CD4-positive, alpha-beta T cell treated with Interleukin-4 for 4 hours (primary cell): ENCODE results near the gene EVI5.

ENCODE experiments used
- DNase-seq: peaks from one replicate; pipeline ENCODE4 v3.0.0-alpha.2; 2020

The EVI5 gene

DNA sequence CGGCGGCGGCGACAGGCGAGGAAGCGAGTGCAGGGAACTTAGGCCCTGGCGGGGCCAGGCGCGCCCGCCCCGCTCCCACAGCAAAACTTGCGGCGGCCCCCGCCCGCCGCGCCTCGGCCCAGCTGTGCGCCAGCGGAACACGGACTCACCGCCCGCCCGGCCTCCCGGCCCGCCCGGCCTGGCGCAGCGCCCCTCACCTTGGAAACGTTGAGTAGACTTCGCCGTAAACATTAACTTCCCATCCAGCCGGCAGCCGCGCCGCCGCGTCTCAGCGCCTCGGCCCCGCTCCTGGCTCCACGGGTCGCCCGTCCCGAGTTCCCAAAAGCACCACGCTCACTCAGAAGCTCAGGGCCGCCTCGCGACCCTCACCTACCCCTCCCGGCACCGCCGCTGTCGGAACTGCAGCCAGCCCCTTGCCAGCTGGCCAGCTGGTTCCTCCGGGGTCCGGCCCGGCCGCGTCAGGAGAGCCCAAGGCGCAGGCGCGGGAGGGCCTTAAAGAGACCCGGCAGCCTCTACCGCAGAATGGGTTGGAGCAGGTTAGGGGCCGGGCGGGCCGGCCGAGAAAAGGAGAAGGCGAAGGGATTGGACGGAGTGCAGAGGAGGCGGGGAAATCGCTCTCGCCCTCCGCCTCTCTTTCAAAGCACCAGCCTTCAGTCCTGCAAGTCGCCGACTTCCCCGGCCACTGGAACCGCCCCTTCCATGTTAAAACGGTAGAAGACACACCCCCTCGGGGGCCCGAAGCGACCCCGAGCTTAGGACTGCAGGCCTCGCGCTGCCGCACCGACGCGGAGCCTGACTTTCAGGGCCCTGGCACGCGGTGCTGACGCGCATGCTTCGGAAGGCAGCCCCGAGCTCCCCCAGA is at the start of gene EVI5:
Gene EVI5 (minus strand): TSS at position 470 of the 862 bp plus-strand sequence. CDS start 48,562 bp downstream, outside the sequence.
- peak; percentile 42 for DNase-seq

- DNase-seq: no peak
Observed at GRCh38 chr1:92834617-92835016, 49.7 kb upstream of the EVI5 start.

DNA sequence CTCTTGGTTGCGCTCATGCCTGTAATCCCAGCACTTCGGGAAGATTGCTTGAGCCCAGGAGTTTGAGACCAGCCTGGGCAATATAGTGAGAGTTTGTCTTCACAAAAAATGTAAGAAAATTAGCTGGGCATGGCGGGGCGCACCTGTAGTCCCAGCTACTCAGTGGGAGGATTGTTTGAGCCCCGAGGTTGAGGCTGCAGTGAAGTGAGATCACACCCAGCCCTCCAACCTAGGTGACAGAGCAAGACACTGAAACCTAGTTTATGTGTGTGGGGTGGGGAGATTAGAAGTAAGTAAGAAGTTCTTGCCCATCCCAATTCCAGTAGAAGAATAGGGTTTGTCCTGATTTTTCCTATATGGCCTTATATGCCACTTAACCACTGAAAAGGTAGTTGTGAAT is 48.9 kb upstream of the EVI5 start:
- no peak for DNase-seq

DNA sequence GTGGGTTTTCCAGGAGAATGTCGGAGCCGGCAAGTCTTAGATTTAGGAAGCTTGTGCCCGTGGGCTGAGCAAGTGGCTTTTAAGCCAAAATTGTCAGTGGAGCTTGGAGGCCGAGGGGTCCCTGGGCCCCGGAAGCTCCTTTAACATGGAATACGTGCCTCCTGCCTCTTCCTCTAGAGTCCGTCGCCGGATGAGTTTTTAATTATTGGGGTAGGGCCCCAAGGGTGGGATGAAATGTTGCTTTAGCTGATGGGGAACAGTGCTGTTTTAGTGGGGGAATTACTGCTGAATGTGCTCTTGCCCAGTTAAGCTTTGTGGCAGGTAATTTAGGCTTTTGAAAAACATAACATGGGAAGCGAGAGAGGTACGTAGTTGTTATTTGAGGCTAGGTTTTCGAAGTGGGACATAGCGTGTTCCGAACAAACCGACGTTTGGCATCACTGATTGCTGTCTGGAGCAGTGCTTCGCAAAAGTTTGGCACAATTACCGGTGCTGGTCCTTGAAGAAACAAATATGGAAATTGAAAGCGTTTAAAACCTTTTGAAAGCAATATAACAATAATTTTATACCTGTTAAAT is 47.7 kb upstream of the EVI5 start:
- DNase-seq: no peak

DNA sequence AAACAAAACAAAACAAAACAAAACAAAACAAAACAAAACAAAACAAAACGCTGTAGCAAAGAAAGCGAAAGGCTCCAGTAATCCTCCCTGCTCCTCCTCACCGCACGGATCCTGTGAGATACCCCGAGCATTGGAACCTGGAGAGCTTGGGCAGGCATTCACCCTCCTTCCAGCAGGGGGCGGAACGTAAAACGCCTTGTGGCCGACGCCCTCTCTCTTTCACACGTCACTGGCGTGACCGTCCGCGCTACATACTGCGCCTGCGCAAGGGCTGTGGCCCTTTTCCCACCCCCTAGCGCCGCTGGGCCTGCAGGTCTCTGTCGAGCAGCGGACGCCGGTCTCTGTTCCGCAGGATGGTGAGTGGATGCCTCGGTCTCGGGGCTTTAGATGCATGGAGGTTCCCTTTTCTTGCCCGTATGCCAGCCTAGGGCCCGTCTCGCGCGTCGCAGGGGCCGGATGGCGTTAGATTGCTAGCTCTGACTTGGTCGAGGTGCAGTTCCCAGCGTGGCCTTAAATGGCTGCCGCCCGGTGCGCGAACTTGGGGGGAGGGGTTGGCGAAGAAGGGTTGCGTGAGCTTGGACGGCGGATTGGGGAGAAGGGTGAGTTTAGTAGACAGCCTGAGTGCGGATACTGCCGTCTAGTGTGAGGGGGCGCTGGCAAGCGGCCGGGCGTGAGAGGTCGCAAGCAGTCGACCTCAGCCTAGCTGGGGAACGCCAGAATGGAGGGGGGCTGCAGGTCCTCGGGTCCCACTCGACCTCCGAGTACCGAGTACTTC is 47.0 kb upstream of the EVI5 start, which contains the start of gene RPL5:
Gene RPL5 (plus strand): TSS at position 279 of the 775 bp plus-strand sequence. CDS start 75 bp downstream, at position 354.
- DNase-seq: peak; percentile 97

DNA sequence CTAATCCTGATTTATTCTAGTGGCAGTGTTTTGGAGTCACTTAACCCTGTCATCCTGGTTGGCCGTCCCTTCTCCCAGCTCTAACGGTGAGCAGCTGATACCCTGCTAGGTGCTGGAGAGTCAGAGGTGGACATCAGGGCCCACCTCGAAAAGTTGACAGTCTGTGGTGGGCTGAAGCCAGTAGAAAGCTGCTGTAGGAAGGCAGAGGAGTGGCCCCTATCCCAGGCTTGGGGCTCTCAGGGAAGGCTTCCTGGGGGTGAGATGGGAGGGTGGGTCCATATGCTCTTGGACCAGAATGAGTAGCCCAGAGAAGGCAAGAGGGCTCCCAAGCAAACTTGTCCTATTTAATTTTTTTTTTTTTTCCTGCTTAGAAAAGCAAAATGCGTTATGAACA is 46.5 kb upstream of the EVI5 start:
- no peak for DNase-seq

DNA sequence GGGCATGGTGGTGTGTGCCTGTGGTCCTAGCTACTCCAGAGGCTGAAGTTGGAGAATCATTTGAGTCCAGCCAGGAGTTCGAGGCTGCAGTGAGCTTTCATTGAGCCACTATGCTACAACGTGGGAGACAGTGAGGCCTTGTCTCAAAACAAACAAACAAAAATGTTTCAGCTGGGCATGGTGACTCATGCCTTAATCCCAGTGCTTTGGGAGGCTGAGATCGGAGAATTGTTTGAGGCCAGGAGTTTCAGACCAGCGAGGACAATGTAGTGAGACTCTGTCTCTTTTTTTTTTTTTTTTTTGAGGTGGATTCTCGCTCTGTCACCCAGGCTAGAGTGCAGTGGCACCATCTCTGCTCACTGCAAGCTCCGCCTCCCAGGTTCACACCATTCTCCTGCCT is 41.9 kb upstream of the EVI5 start:
- no peak for DNase-seq

DNA sequence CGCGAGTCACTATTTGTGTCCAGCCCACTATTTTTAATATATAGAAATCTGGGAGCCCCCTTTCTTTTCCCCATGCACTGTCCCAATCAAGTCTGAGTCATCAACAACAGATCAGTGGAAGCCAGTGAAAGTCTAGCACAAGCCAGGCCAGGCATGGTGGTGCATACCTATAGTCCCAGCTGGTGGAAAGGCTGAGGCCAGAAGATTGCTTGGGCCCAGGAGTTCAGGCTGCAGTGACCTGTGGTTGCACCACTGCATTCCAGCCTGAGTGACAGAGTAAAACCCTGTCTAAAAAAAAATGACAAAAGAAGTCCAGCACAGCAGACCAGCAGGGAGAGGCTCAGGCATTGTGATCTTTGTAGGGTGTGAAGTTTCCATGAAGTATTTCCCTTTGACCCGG is 38.0 kb upstream of the EVI5 start:
- DNase-seq: no peak

DNA sequence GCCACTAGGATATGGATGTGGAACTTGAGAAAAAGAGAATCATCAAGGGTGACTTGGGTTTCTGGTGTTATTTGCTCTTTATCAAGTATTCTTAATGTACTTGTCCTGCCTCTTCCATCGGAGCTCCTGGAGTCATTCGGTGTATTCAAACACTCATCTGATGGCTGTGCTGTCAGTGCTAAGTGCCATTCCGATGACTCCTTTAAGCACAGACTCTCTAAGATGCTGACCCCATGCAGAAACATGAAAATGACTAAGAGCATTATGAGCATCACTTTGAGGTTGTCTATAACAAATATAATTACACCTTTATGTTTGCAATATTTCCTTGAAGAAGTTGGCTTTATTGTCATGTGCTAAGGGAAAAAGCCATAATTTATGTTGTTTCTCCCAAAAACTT is 35.6 kb upstream of the EVI5 start:
- no peak for DNase-seq

GRCh38 chr1:92820024-92820423 is 35.1 kb upstream of the EVI5 start:
- no peak for DNase-seq

GRCh38 chr1:92817986-92818764 is 33.3 kb upstream of the EVI5 start:
- peak; percentile 30 for DNase-seq

DNA sequence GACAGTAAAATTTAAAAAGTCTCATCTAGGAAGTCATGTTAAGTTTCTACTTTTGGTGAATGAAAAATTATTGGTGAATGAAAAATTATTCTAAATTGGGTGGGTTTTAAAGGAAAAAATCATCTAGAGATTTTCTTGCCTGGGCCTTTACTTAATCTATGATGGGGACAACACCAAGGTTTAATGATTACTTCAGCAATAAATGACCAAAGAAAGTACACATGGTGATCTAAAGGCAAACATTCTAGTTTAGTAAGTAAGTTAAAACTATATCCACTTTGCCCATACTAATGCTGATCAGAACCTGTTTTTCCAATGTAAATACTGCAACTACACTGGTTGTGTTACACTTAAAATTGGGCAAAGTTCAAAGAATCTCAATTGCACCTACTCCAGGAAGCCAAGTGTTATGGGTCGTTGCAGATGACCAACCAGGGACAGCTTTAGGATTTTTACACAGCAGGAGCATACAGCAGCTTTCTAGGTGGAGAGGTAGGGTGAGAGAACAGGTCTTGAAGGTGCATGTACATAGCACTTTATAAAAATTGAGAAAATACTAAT is 32.3 kb upstream of the EVI5 start:
- no peak for DNase-seq

GRCh38 chr1:92816732-92817131 is 31.8 kb upstream of the EVI5 start:
- DNase-seq: no peak

DNA sequence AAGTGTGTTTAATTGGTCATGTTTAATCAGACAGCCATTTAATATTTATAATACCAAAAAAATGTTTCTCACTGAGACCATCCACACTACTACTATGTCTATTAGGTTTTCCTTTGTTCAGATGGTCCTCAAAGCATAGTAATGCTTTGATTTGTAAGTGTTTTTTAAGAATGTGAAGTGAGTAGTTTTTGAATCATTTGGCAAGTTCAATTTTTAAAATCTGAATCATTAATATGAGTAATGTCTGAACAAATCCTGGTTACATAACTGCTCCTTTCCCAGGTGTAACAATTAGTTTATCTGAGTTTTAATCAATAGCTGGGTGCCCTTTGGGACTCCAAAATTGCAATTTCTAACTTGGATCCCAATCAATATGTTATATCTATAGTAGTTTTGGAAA is 23.5 kb upstream of the EVI5 start:
- DNase-seq: no peak

DNA sequence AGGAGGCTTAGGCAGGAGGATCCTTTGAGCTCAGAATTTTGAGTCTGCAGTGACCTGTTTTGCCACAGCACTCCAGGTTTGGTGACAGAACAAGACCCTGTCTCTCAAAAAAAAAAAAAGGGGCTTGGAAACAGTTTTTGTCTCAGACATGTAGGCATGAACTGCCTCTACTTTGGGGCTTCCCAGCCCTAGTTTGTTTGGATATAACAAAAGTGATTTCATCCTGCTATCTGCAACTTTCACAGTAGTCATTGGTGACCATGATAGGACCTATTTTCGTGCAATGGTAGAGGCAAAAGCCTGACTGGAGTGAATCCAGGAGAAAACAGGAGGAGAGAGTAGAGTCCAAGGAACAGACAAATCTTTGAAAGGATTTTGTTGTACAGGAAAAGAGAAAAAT is 20.3 kb upstream of the EVI5 start:
- DNase-seq: no peak

- peak; percentile 24 for DNase-seq
Observed at GRCh38 chr1:92804721-92805201, 19.9 kb upstream of the EVI5 start.

GRCh38 chr1:92803140-92803887 is 18.4 kb upstream of the EVI5 start:
- no peak for DNase-seq

DNA sequence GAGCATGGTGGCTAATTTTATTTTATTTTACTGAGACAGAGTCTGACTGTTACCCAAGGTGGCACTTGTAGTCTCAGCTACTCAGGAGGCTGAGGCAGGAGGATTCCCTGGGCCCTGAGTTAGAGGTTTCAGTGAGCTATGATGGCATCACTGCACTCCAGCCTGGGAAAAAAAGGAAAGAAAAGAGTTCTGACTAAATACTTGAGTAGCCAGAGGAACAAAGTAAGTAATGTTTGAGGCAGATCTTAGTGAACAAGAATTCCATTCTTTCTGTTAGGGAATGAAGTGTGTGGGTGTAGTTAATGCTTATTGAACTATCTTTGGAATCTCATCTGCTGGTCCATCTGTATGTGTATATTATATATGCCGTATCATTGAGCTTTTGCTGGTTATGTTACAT is 13.1 kb upstream of the EVI5 start:
- no peak for DNase-seq

DNA sequence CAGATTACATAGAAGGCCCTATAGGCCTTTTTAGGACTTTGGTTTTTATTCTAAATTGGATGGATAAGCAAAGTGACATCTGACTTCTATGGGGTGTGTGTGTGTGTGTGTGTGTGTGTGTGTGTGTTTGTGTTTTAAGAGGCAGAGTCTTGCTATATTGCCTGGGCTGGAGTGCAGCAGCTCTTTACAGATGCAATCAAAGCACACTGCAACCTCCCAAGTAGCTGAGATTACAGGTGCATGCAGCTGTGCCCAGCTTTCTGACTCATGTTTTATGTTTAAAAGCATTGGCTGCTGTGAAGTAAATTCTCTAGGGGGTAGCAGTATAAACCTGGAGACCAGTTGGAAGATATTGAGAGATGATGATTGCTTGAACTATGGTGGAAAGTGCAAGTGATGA is 12.4 kb upstream of the EVI5 start:
- no peak for DNase-seq

DNA sequence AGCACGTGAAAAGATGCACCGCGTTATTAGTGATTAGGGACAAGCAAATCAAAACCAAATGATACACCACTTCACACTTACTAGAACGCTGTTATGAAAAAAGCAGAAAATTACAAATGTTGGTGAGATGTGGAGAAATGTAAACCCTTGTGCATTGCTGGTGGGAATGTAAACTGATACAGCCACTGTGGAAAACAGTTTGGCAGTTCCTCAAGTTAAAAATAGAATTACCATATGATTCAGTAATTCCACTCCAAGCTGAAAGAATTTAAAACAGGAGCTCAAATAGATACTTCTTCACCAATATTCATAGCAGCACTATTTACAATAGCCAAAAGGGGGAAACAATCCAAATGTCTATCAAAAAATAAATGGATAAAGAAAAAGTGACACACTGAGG is 10.3 kb upstream of the EVI5 start:
- no peak for DNase-seq

DNA sequence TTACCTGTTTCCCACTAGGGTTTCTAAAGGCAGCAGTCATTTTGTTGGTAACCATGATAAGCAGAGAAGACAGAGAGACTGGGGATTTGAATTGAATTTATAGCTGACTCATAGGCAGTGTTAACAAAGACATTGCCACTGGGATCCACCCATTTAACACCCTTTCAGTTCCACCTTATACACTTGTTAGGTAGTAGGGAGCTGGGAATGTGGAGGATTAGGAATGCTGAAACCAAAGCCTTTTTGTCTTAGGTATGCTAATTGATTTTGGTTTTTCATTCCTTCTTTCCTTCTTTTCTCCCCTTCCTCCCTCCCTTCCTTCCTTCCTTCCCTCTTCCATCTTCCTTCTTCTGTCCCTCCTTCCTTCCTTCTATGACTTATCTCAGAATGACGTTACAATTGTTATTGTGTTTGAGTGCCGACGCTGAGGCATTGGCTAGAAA is 7.5 kb upstream of the EVI5 start:
- no peak for DNase-seq
